ENCODE results near the gene GPR12.
"Not testable (repeated sequence)": the region's sequence is repeated elsewhere in the genome, so short reads cannot be mapped to it uniquely, and the experiment has no call there.

Gene GPR12

GRCh38 chr13:26742691-26743358 lies 17.8 kb downstream of the GPR12 start:
- peaks cover 64% of the 10 kb centered on the region for H3K27me3 Mint-ChIP-seq (ENCODE audit: low read depth)
- H3K9me3 Mint-ChIP-seq, result peaks cover 13% of the 10 kb centered on the region
- H3K4me3 Mint-ChIP-seq, result no peak overlapping the region
- no peak overlapping the region for H3K27ac Mint-ChIP-seq
- TF ChIP-seq CTCF (IDR thresholded peaks at IDR 0.05; ENCODE audit: unreplicated experiment in 3 of 3), result no peak
- no peaks in the 10 kb centered on the region for H3K4me1 Mint-ChIP-seq
- no peaks in the 10 kb centered on the region for H3K36me3 Mint-ChIP-seq (ENCODE audit: low read depth)

- Mint-ChIP-seq H3K27me3 (ENCODE audit: low read depth) (peaks cover 19% of the 10 kb centered on the region), H3K9me3 (peaks cover 23% of the 10 kb centered on the region), H3K27ac (no peak overlapping the region)
Observed at GRCh38 chr13:26735677-26736076, 24.9 kb downstream of the GPR12 start.

GRCh38 chr13:26727633-26728032 lies 33.0 kb downstream of the GPR12 start:
- Mint-ChIP-seq H3K9me3 (peaks cover 12% of the 10 kb centered on the region), H3K4me1 (no peaks in the 10 kb centered on the region), H3K27ac (no peak overlapping the region), H3K27me3 (ENCODE audit: low read depth) (peaks cover 10% of the 10 kb centered on the region), H3K4me3 (no peak overlapping the region), H3K36me3 (ENCODE audit: low read depth) (no peaks in the 10 kb centered on the region)
- no peak for TF ChIP-seq CTCF (IDR thresholded peaks at IDR 0.05; ENCODE audit: unreplicated experiment in 3 of 3)

More at GRCh38 chr13:26735677-26736076, 24.9 kb downstream of the GPR12 start:
- Mint-ChIP-seq H3K4me3 (no peak overlapping the region), H3K4me1 (no peaks in the 10 kb centered on the region), H3K36me3 (ENCODE audit: low read depth) (no peaks in the 10 kb centered on the region)
- TF ChIP-seq CTCF (IDR thresholded peaks at IDR 0.05; ENCODE audit: unreplicated experiment in 3 of 3), result no peak

GRCh38 chr13:26727122-26727521 lies 33.5 kb downstream of the GPR12 start:
- Mint-ChIP-seq H3K9me3 (peaks cover 12% of the 10 kb centered on the region), H3K4me3 (no peak overlapping the region), H3K27me3 (ENCODE audit: low read depth) (peaks cover 10% of the 10 kb centered on the region), H3K27ac (no peak overlapping the region), H3K4me1 (no peaks in the 10 kb centered on the region), H3K36me3 (ENCODE audit: low read depth) (no peaks in the 10 kb centered on the region)
- no peak for TF ChIP-seq CTCF (IDR thresholded peaks at IDR 0.05; ENCODE audit: unreplicated experiment in 3 of 3)

GRCh38 chr13:26726684-26727083 lies 33.9 kb downstream of the GPR12 start:
- H3K9me3 Mint-ChIP-seq, result peaks cover 12% of the 10 kb centered on the region
- no peaks in the 10 kb centered on the region for H3K4me1 Mint-ChIP-seq
- H3K27me3 Mint-ChIP-seq (ENCODE audit: low read depth), result peaks cover 10% of the 10 kb centered on the region
- no peak for TF ChIP-seq CTCF (IDR thresholded peaks at IDR 0.05; ENCODE audit: unreplicated experiment in 3 of 3)
- no peak overlapping the region for H3K27ac Mint-ChIP-seq
- H3K36me3 Mint-ChIP-seq (ENCODE audit: low read depth), result no peaks in the 10 kb centered on the region
- no peak overlapping the region for H3K4me3 Mint-ChIP-seq

- not testable (repeated sequence) for H3K27ac Mint-ChIP-seq; H3K27me3 Mint-ChIP-seq (ENCODE audit: low read depth); H3K4me1 Mint-ChIP-seq; H3K36me3 Mint-ChIP-seq (ENCODE audit: low read depth); H3K4me3 Mint-ChIP-seq
- H3K9me3 Mint-ChIP-seq, result peaks cover 12% of the 10 kb centered on the region
Observed at GRCh38 chr13:26723620-26724019, 37.0 kb downstream of the GPR12 start.
